Measurements from ENCODE around the gene ABHD10. TPM values are rescaled to one million over a fixed set of nuclear protein-coding genes. Genes with fewer than 3 reads are reported as not detected.
A peak's percentile ranks its signal among the peaks of the same experiment; 100 is the strongest.
"Not testable (repeated sequence)": the region's sequence is repeated elsewhere in the genome, so short reads cannot be mapped to it uniquely, and the experiment has no call there.

The ABHD10 gene
- total RNA-seq, 1 donor from 2014 or later: 34.2 TPM

GRCh38 chr3:112032098-112032731 lies 53.4 kb downstream of the ABHD10 start:
- DNase-seq (ENCODE audit: low spot score): no peak

GRCh38 chr3:112034436-112034835 lies 55.6 kb downstream of the ABHD10 start, which contains the start of gene TMPRSS7:
TSS of gene TMPRSS7 (plus strand) at chr3:112034736. CDS start at chr3:112034846, 110 bp downstream.
- no peak for DNase-seq (ENCODE audit: low spot score)

GRCh38 chr3:112035241-112035640 lies 56.4 kb downstream of the ABHD10 start:
- no peak for DNase-seq (ENCODE audit: low spot score)

GRCh38 chr3:112037194-112037593 lies 58.4 kb downstream of the ABHD10 start:
- not testable (repeated sequence) for DNase-seq (ENCODE audit: low spot score)

GRCh38 chr3:112038863-112039262 lies 60.0 kb downstream of the ABHD10 start:
- DNase-seq (ENCODE audit: low spot score): peak; percentile 27

GRCh38 chr3:112041321-112041720 lies 62.5 kb downstream of the ABHD10 start:
- no peak for DNase-seq (ENCODE audit: low spot score)

- DNase-seq (ENCODE audit: low spot score): peak; percentile 35
Observed at GRCh38 chr3:112042842-112043280, 64.0 kb downstream of the ABHD10 start.

Other genes with a start within 250 kb of the ABHD10 start
- 36.4 TPM for gene PHLDB2, start 119.8 kb upstream of the ABHD10 start, total RNA-seq
- gene TAGLN3, start 19.9 kb downstream of the ABHD10 start, total RNA-seq: not detected
- gene TMPRSS7, start 55.7 kb downstream of the ABHD10 start, total RNA-seq: 0.12 TPM
- 24.3 TPM for gene C3orf52, start 107.4 kb downstream of the ABHD10 start, total RNA-seq
- gene GCSAM, start 154.2 kb downstream of the ABHD10 start, total RNA-seq: 0.37 TPM

All from mucosa of gallbladder (tissue), 1 donor.